Activated naive CD4-positive, alpha-beta T cell treated with anti-CD3 and anti-CD28 coated beads, Interleukin-2, amount 10 ng/mL, durations not matched to agents 7 days and 5 days (primary cell): ENCODE measurements around the gene DBNDD2.

Source experiments
- CTCF ChIA-PET: fragments of 350-600 bp; sonication (Branson Sonifier 250); formaldehyde crosslinking; loops from one replicate; lab custom pipeline; 2021; ENCODE audit warnings: antibody characterized with exemption; lab: Charles Lee
- DNase-seq: peaks from one replicate; pipeline ENCODE4 v3.0.0-alpha.2; 2020
- H3K27ac Mint-ChIP-seq: one replicate; pipeline ENCODE4 v1.8.0; 2021; ENCODE audit warnings: mild to moderate bottlenecking, moderate library complexity, mixed read lengths
- H3K27me3 Mint-ChIP-seq: one replicate; pipeline ENCODE4 v1.8.0; 2021; ENCODE audit warnings: mild to moderate bottlenecking, mixed read lengths
- H3K36me3 Mint-ChIP-seq: one replicate; pipeline ENCODE4 v1.8.0; 2021; ENCODE audit warnings: mixed read lengths
- H3K4me1 Mint-ChIP-seq: one replicate; pipeline ENCODE4 v1.8.0; 2021; ENCODE audit warnings: mixed read lengths
- H3K4me3 Mint-ChIP-seq: one replicate; pipeline ENCODE4 v1.8.0; 2021; ENCODE audit warnings: mild to moderate bottlenecking, moderate library complexity, mixed read lengths
- H3K9me3 Mint-ChIP-seq: one replicate; pipeline ENCODE4 v1.8.0; 2021; ENCODE audit warnings: mixed read lengths

Gene DBNDD2

DNA sequence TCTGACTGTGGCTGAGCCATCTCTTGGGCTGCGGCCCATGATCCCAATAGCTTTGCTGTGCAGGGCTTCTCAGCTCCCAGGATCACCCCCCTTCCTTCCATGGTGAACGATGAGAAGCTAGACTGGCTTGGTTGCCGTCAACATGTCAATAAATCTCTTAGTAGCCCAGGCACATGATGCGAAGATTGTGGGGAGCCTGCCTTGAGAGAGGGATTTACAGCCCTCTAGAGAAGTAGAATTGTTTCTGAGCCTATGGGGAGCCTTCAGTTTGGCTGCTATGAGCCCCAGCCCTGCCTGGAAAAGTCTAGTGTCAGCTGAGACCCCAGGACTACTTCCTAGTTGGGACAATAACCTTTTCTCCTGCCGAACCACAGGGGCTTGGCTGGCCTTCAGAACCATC lies 4.6 kb downstream of the DBNDD2 start:
- peaks cover 27% of the 10 kb centered on the region for H3K4me1 Mint-ChIP-seq

GRCh38 chr20:45413479-45413878 lies 5.4 kb downstream of the DBNDD2 start:
- CTCF ChIA-PET: interaction anchor here (1.3 to 1.8 kb wide), 3 partner anchors 22 to 40 kb away, joined by 3 to 9 read pairs (median 6); no protein-coding TSS in a partner anchor
- Mint-ChIP-seq H3K27me3 (peaks cover 7% of the 10 kb centered on the region), H3K9me3 (no peaks in the 10 kb centered on the region), H3K27ac (no peak overlapping the region), H3K4me1 (peaks cover 32% of the 10 kb centered on the region), H3K36me3 (peaks cover 13% of the 10 kb centered on the region), H3K4me3 (no peak overlapping the region)
- no peak for DNase-seq

More for the DNA sequence above, 4.6 kb downstream of the DBNDD2 start:
- DNase-seq: no peak
- CTCF ChIA-PET: interaction anchor here (0.6 to 1.8 kb wide), 4 partner anchors 23 to 98 kb away, joined by 3 to 9 read pairs (median 4); no protein-coding TSS in a partner anchor
- H3K27me3 Mint-ChIP-seq: peaks cover 15% of the 10 kb centered on the region
- no peak overlapping the region for H3K4me3 Mint-ChIP-seq
- no peak overlapping the region for H3K27ac Mint-ChIP-seq
- H3K9me3 Mint-ChIP-seq: no peaks in the 10 kb centered on the region
- peaks cover 8% of the 10 kb centered on the region for H3K36me3 Mint-ChIP-seq

GRCh38 chr20:45415822-45416637 lies 7.9 kb downstream of the DBNDD2 start, which contains the start of gene PIGT:
Gene PIGT (plus strand): TSS chr20:45416141. CDS start chr20:45416157, 16 bp downstream.
- peak; percentile 93 for DNase-seq
- Mint-ChIP-seq H3K4me3 (peak within 1 kb of the TSS; percentile 92), H3K36me3 (peaks cover 23% of the 10 kb centered on the region), H3K27ac (peak within 1 kb of the TSS; percentile 91), H3K9me3 (no peaks in the 10 kb centered on the region), H3K4me1 (peaks cover 34% of the 10 kb centered on the region), H3K27me3 (peaks cover 3% of the 10 kb centered on the region)
- CTCF ChIA-PET: interaction anchor here (1.0 to 2.3 kb wide), 6 partner anchors 9 to 97 kb away, joined by 3 to 17 read pairs (median 6); partner anchors contain the start of gene SYS1

DNA sequence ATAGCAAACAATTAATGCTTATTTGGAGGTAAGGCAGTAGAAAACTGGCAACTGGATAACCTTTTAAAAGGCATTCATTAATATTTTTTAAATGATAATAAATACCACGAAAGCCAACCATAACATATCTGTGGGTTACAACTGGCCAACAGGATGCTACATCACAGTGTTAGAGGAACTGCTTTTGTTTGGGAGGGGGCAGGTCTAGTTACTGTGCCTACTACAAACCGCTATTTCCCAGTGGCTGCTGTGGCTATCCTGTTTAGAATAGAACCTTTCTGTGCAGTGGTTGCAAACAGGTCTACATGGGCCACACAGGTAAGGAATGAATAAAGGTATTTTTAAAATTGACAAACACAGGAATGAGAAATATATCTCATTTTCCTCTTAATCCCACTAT lies 8.8 kb downstream of the DBNDD2 start:
- peak overlapping the region; percentile 91 for H3K27ac Mint-ChIP-seq
- H3K4me1 Mint-ChIP-seq: peaks cover 34% of the 10 kb centered on the region
- peaks cover 28% of the 10 kb centered on the region for H3K36me3 Mint-ChIP-seq

DNA sequence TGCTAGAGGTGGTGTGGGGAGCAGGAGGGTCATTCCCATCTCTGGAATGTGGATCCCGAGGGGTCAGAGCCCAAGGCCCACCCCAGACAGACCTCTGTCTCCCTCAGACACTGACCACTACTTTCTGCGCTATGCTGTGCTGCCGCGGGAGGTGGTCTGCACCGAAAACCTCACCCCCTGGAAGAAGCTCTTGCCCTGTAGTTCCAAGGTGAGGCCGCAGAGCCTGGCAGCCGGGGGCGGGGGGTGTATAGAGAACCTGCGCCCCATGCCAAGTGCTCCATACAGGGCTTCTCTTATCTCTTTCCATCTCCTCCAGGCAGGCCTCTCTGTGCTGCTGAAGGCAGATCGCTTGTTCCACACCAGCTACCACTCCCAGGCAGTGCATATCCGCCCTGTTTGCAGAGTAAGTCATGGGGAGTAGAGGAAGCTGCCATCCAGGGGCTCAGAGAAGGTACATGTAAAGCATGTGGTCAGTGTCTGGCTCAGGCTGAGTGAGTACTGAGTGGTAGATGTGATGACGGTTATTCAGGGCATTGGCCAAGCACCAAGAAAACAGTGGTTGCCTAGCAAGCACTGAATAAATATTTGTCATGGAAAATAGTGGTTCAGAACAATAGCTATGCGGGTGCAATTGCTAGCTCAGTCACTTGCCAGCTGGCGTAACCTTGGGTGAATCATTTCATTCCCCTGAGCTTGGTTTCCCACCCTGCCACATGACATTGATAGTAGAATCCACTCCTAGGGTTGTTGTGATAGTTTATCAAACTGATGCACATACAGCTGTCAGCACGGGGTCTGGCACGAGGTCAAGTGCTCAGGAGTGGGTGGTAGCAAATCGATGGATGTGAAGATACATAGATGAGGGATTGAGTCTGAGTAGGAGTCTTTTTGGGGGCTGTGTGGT lies 11.4 kb downstream of the DBNDD2 start:
- Mint-ChIP-seq H3K36me3 (peaks cover 39% of the 10 kb centered on the region), H3K9me3 (no peaks in the 10 kb centered on the region), H3K27ac (no peak overlapping the region), H3K4me1 (peaks cover 32% of the 10 kb centered on the region), H3K4me3 (no peak overlapping the region), H3K27me3 (peaks cover 3% of the 10 kb centered on the region)
- CTCF ChIA-PET: interaction anchor here (0.7 to 5.0 kb wide), 4 partner anchors 18 to 100 kb away, joined by 3 to 16 read pairs (median 4); partner anchors contain the start of gene SYS1
- no peak for DNase-seq

More for the DNA sequence above, 8.8 kb downstream of the DBNDD2 start:
- DNase-seq: no peak
- Mint-ChIP-seq H3K4me3 (peak overlapping the region; percentile 92), H3K9me3 (no peaks in the 10 kb centered on the region), H3K27me3 (peaks cover 3% of the 10 kb centered on the region)
- CTCF ChIA-PET: interaction anchor here (1.7 to 2.3 kb wide), 4 partner anchors 16 to 54 kb away, joined by 3 to 17 read pairs (median 6); partner anchors contain the start of gene SYS1

GRCh38 chr20:45420125-45420524 lies 12.0 kb downstream of the DBNDD2 start:
- no peak overlapping the region for H3K4me3 Mint-ChIP-seq
- H3K4me1 Mint-ChIP-seq: peaks cover 30% of the 10 kb centered on the region
- H3K36me3 Mint-ChIP-seq: peaks cover 44% of the 10 kb centered on the region
- H3K27ac Mint-ChIP-seq: no peak overlapping the region
- no peak for DNase-seq
- H3K27me3 Mint-ChIP-seq: peaks cover 3% of the 10 kb centered on the region
- no peaks in the 10 kb centered on the region for H3K9me3 Mint-ChIP-seq
- CTCF ChIA-PET: interaction anchor here (5.0 kb wide), 1 partner anchor 17 kb away, joined by 16 read pairs; no protein-coding TSS in a partner anchor

DNA sequence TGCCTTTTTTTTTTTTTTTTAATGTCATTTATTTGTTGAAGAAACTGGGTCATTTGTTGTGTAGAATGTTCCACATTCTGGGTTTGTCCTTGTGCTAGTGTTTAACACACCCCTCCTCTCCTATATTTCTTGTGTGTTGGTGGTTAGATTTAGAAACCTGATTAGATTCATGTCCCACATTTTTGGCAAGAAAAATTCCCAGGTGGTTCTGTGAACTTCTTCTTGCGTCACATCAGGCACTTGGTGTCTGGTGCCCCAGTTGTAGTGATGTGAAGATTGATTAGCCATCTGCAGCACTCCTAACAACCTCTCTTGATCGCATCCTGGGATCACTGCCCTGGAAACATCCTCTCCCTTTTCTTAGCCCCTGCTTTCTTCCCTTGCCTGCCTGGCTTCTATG lies 15.6 kb downstream of the DBNDD2 start:
- CTCF ChIA-PET: no interaction called here
- H3K4me3 Mint-ChIP-seq: no peak overlapping the region
- no peak for DNase-seq
- H3K4me1 Mint-ChIP-seq: peaks cover 2% of the 10 kb centered on the region
- H3K27me3 Mint-ChIP-seq: no peaks in the 10 kb centered on the region
- no peak overlapping the region for H3K27ac Mint-ChIP-seq
- H3K36me3 Mint-ChIP-seq: peaks cover 55% of the 10 kb centered on the region
- H3K9me3 Mint-ChIP-seq: no peaks in the 10 kb centered on the region

- Mint-ChIP-seq H3K4me3 (no peak overlapping the region), H3K27ac (no peak overlapping the region), H3K36me3 (peaks cover 43% of the 10 kb centered on the region), H3K4me1 (no peaks in the 10 kb centered on the region), H3K9me3 (no peaks in the 10 kb centered on the region), H3K27me3 (no peaks in the 10 kb centered on the region)
- CTCF ChIA-PET: no interaction called here
- DNase-seq: no peak
Measured at GRCh38 chr20:45425561-45425960, 17.5 kb downstream of the DBNDD2 start.

DNA sequence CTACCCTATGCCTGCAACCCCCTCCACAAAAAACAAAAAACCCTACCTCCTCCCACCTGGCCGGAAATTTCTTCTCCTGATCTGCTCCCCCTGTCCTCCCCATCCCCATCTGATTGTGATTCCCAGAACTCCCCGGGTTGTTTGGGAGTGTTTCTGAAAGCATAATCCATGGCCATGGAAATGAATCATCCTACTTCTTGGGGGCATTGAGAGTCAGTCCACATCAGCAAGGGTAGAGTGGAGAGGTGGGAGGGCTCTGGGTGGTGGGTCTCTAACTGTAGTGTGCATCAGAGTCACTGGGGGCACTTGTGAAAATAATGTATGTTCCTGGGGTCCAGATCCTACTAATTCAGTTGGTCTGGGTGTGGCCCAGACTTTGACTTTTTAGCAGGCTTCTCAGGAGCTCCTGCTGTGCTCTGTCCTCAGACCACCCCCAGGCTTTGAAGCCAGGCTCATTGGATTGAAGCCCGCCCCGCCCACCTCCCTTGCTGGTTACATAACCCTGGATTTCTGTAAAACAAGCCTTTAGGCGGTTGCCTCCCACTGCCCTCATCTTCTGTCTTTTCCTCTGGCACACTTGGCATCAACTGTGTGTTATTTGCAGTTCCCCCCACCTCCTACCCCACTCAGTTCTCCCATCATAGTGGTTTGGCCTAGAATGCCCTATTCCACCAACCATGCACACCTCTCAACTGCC lies 18.4 kb downstream of the DBNDD2 start:
- CTCF ChIA-PET: no interaction called here
- Mint-ChIP-seq H3K36me3 (peaks cover 37% of the 10 kb centered on the region), H3K9me3 (no peaks in the 10 kb centered on the region), H3K27ac (no peak overlapping the region), H3K4me3 (no peak overlapping the region), H3K27me3 (no peaks in the 10 kb centered on the region), H3K4me1 (peaks cover 2% of the 10 kb centered on the region)
- DNase-seq: no peak

- CTCF ChIA-PET: interaction anchor here (1.0 to 13.6 kb wide), 3 partner anchors 10 to 59 kb away, joined by 3 to 382 read pairs (median 9); partner anchors contain the start of gene SYS1
- no peak for DNase-seq
- no peak overlapping the region for H3K27ac Mint-ChIP-seq
- no peak overlapping the region for H3K4me3 Mint-ChIP-seq
- H3K4me1 Mint-ChIP-seq: peaks cover 13% of the 10 kb centered on the region
- H3K36me3 Mint-ChIP-seq: peaks cover 35% of the 10 kb centered on the region
- no peaks in the 10 kb centered on the region for H3K27me3 Mint-ChIP-seq
- no peaks in the 10 kb centered on the region for H3K9me3 Mint-ChIP-seq
Measured at GRCh38 chr20:45427236-45428149, 19.4 kb downstream of the DBNDD2 start.

DNA sequence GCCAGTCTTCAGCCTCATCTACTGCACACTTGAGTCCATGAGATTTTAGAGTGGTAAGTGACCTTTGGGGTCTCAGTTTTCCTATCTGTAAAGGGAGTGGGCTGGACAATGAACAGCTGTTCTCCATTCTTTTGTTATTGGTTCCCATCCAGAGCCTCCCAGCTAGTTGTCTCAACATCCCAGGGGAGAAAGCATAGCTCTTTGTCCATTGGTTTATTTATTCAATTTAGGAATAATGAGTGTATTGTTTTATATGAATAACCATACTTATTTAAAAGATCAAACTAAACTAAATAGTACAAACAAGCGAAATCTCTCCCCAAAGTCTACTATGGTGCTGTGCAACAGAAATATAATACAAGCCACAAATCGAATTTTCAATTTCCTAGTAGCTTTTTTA lies 21.5 kb downstream of the DBNDD2 start:
- peaks cover 30% of the 10 kb centered on the region for H3K36me3 Mint-ChIP-seq
- CTCF ChIA-PET: interaction anchor here (0.8 to 13.6 kb wide), 6 partner anchors 7 to 110 kb away, joined by 3 to 382 read pairs (median 6); partner anchors contain the start of gene SYS1
- no peaks in the 10 kb centered on the region for H3K27me3 Mint-ChIP-seq
- DNase-seq: no peak
- H3K4me1 Mint-ChIP-seq: peaks cover 23% of the 10 kb centered on the region
- H3K4me3 Mint-ChIP-seq: no peak overlapping the region
- H3K27ac Mint-ChIP-seq: no peak overlapping the region
- H3K9me3 Mint-ChIP-seq: no peaks in the 10 kb centered on the region

DNA sequence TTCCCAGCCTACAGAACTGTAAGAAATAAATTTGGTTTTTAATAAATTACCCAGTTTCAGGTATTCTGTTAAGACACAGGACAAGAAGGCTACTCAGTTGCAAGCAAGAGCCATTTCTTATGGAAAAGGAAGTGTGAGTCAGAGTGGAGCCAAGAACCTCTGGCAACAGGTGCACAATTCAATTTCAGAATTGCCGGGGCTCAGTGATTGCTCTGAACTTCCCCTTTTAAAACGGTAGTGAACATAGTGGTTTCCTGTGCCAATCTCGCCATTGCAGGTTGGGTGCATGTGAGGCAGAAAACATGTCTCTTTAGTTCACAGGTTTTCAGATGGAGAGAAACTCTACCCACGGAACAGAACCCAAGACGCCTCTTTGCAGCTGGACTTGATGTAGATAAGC lies 24.2 kb downstream of the DBNDD2 start:
- peak; percentile 27 for DNase-seq
- CTCF ChIA-PET: interaction anchor here (1.1 to 13.6 kb wide), 2 partner anchors 15 to 64 kb away, joined by 3 to 382 read pairs; partner anchors contain the start of gene SYS1
- Mint-ChIP-seq H3K27me3 (peaks cover 7% of the 10 kb centered on the region), H3K27ac (no peak overlapping the region), H3K9me3 (no peaks in the 10 kb centered on the region), H3K36me3 (peaks cover 13% of the 10 kb centered on the region), H3K4me3 (no peak overlapping the region), H3K4me1 (peaks cover 35% of the 10 kb centered on the region)
